Natural killer cell (primary cell): ENCODE data around the gene TP53BP2. TPM values are rescaled to one million over a fixed set of nuclear protein-coding genes. Genes with fewer than 3 reads are reported as not detected.
A peak's percentile ranks its signal among the peaks of the same experiment; 100 is the strongest.
"Not testable (repeated sequence)": the region's sequence is repeated elsewhere in the genome, so short reads cannot be mapped to it uniquely, and the experiment has no call there.

Source experiments
- ATAC-seq, 3 donors: fragments of 150-1000 bp in 2 of 3; fragments of 200-7000 bp in 1 of 3; cut with Tn5 transposase; 1 replicate in 1 of 3; 2 replicates in 2 of 3; pipeline ENCODE4 v1.10.0; 2021; ENCODE audit warnings: mild to moderate bottlenecking in 2 of 3, moderate library complexity in 2 of 3
- DNase-seq, 2 donors: peaks; one replicate each; pipeline versions ENCODE4 v3.0.0 to v3.0.0-alpha.2; 2013 to 2021; ENCODE audit warnings: mixed read lengths in 1 of 2
- H3K27ac ChIP-seq: one replicate; pipeline ENCODE4 v1.5.1; 2013; ENCODE audit warnings: mild to moderate bottlenecking, low read length
- H3K27me3 ChIP-seq: one replicate; pipeline ENCODE4 v1.6.1; 2013; ENCODE audit warnings: low read length; ENCODE audit not compliant: control insufficient read depth, insufficient read depth
- H3K36me3 ChIP-seq: one replicate; pipeline ENCODE4 v1.6.1; 2013; ENCODE audit warnings: low read length; ENCODE audit not compliant: control insufficient read depth, insufficient read depth
- H3K4me1 ChIP-seq: one replicate; pipeline ENCODE4 v1.6.1; 2013; ENCODE audit warnings: low read length; ENCODE audit not compliant: control insufficient read depth, insufficient read depth
- H3K4me3 ChIP-seq: one replicate; pipeline ENCODE4 v1.5.1; 2013; ENCODE audit warnings: low read length
- H3K9me3 ChIP-seq: one replicate; pipeline ENCODE4 v1.6.1; 2013; ENCODE audit warnings: low read length; ENCODE audit not compliant: control insufficient read depth, insufficient read depth
- H3K27ac Mint-ChIP-seq, 2 donors: one replicate each; pipeline ENCODE4 v1.8.0; 2022; ENCODE audit warnings: mild to moderate bottlenecking in 2 of 2, mixed read lengths in 2 of 2, moderate library complexity in 1 of 2
- H3K27me3 Mint-ChIP-seq, 2 donors: one replicate each; pipeline ENCODE4 v1.8.0; 2022; ENCODE audit warnings: low read depth in 2 of 2, mixed read lengths in 2 of 2
- H3K36me3 Mint-ChIP-seq: one replicate; pipeline ENCODE4 v1.8.0; 2022; ENCODE audit warnings: mixed read lengths
- H3K4me1 Mint-ChIP-seq, 2 donors: one replicate each; pipeline ENCODE4 v1.8.0; 2022; ENCODE audit warnings: mixed read lengths in 2 of 2
- H3K4me3 Mint-ChIP-seq: one replicate; pipeline ENCODE4 v1.8.0; 2022; ENCODE audit warnings: mild to moderate bottlenecking, moderate library complexity, mixed read lengths
- H3K9me3 Mint-ChIP-seq, 2 donors: one replicate each; pipeline ENCODE4 v1.8.0; 2022; ENCODE audit warnings: mixed read lengths in 2 of 2
- CTCF ChIP-seq: fragments of 200-600 bp; IDR thresholded peaks from one replicate; pipeline ENCODE4 v1.8.0; 2022; ENCODE audit warnings: antibody characterized with exemption
- WGBS: methylation state at CpG from one replicate; pipeline ENCODE4 v1.1.7; 2013; ENCODE audit warnings: missing lambda C conversion rate; ENCODE audit not compliant: insufficient coverage; 5-methylcytosine and 5-hydroxymethylcytosine counted together
- intact Hi-C: fragments of 100-400 bp; cut with micrococcal nuclease; formaldehyde crosslinking; loops from one replicate; pipeline ENCODE4 v1.14.2; 2022
- total RNA-seq, 4 donors: library from RNA; stranded (reverse); fragments of 120-200 nt in 1 of 4; gene quantifications; one replicate each; pipeline versions ENCODE4 v1.2.3 to v1.2.4, GENCODE V29; 2013 to 2022

The TP53BP2 gene
- total RNA-seq, 3 donors from 2014 or later (not counting 1 experiment from before 2014, with no cell fraction given) = 69.7 to 93.7 (median 78.8) TPM

DNA sequence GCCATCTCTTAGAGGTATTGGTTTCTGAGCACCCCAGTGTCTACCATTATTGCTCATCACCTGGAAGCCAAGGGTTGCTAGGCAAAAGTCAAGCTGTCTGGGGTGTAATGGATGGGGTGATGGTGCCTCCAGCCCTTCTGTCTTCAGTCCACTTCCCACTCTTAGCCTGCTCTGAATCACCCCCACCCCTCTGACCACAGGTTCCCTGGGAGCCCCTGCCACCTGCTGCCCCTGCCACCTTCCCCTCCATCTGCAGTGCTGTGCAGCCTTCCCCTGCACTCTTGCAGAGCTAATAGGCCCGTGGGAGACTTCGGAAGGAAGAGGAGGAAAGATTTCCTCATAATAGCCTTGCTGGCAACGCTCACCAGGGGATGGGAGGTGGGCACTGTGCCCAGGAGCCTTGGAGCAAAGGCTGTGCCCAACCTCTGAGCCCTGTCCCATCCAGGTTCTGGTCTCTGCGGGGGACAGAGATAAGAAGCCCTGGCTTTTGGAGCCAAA, 97.9 kb downstream of the TP53BP2 start:
- no peak overlapping the region for H3K4me3 ChIP-seq
- ATAC-seq (peak in 1 of 3 donors; percentile 3), DNase-seq (no peak)
- Mint-ChIP-seq H3K9me3 (no peaks in the 10 kb centered on the region), H3K27ac (peak overlapping the region; percentile 24 to 81), H3K4me1 (peaks cover 12 to 31% of the 10 kb centered on the region in 2 donors), H3K4me3 (no peak overlapping the region), H3K27me3 (no peaks in the 10 kb centered on the region), H3K36me3 (peaks cover 14% of the 10 kb centered on the region)
- TF ChIP-seq CTCF = no peak
- no peaks in the 10 kb centered on the region for H3K9me3 ChIP-seq
- WGBS = 87% methylated on average over 4 of the region's 4 CpGs
- peaks cover 12% of the 10 kb centered on the region for H3K4me1 ChIP-seq
- H3K27me3 ChIP-seq = no peaks in the 10 kb centered on the region
- no peak overlapping the region for H3K27ac ChIP-seq
- H3K36me3 ChIP-seq = peaks cover 63% of the 10 kb centered on the region
- intact Hi-C loops = loop anchor here (2.0 kb wide), 1 partner anchor 35 kb away; the partner anchor contains the start of gene CAPN2

DNA sequence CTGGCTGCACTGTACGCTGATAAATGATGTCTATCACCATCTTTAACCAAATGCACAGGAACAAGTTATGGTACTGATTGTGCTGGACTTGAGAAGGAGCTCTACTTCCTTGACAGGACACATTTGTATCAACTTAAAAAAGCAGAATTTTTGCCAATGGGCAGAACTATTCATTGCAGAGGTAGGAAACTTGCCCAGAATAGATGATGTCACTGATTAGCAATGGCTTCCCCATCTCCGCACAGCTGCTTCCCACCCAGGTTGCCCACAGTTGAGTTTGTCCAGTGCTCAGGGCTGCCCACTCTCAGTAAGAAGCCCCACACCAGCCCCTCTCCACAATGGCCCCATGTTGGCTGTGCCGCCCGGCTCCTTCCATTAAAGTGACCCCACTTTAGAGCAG, 100.0 kb downstream of the TP53BP2 start:
- Histone ChIP-seq H3K4me1 (peaks cover 12% of the 10 kb centered on the region), H3K27me3 (no peaks in the 10 kb centered on the region), H3K36me3 (peaks cover 44% of the 10 kb centered on the region), H3K4me3 (no peak overlapping the region), H3K9me3 (no peaks in the 10 kb centered on the region), H3K27ac (no peak overlapping the region)
- DNase-seq (no peak), ATAC-seq (no peak)
- no peak for TF ChIP-seq CTCF
- H3K9me3 Mint-ChIP-seq = no peaks in the 10 kb centered on the region
- peaks cover 12 to 31% of the 10 kb centered on the region in 2 donors for H3K4me1 Mint-ChIP-seq
- 98% methylated on average over 4 of the region's 4 CpGs for WGBS
- intact Hi-C loops = no loop called here
- no peak overlapping the region for H3K4me3 Mint-ChIP-seq
- no peaks in the 10 kb centered on the region for H3K27me3 Mint-ChIP-seq
- H3K36me3 Mint-ChIP-seq = peaks cover 7% of the 10 kb centered on the region
- no peak overlapping the region for H3K27ac Mint-ChIP-seq

- Mint-ChIP-seq H3K9me3 (no peaks in the 10 kb centered on the region), H3K27me3 (no peaks in the 10 kb centered on the region), H3K27ac (peak overlapping the region; percentile 43 to 47), H3K36me3 (no peaks in the 10 kb centered on the region), H3K4me3 (no peak overlapping the region), H3K4me1 (peaks cover 7 to 22% of the 10 kb centered on the region in 2 donors)
- Histone ChIP-seq H3K36me3 (peaks cover 38% of the 10 kb centered on the region), H3K27me3 (no peaks in the 10 kb centered on the region), H3K9me3 (no peaks in the 10 kb centered on the region), H3K4me1 (peaks cover under 1% of the 10 kb centered on the region), H3K4me3 (no peak overlapping the region), H3K27ac (no peak overlapping the region)
- intact Hi-C loops = no loop called here
- ATAC-seq (no peak), DNase-seq (no peak)
- WGBS = 79% methylated on average over 6 of the region's 9 CpGs
- TF ChIP-seq CTCF = no peak
Measured at GRCh38 chr1:223742856-223743517, 102.8 kb downstream of the TP53BP2 start.

GRCh38 chr1:223741861-223742260, 103.9 kb downstream of the TP53BP2 start:
- Histone ChIP-seq H3K27ac (no peak overlapping the region), H3K4me1 (no peaks in the 10 kb centered on the region), H3K9me3 (no peaks in the 10 kb centered on the region), H3K27me3 (no peaks in the 10 kb centered on the region), H3K36me3 (peaks cover 32% of the 10 kb centered on the region), H3K4me3 (no peak overlapping the region)
- Mint-ChIP-seq H3K4me3 (no peak overlapping the region), H3K27ac (peak overlapping the region; percentile 36 to 38), H3K27me3 (no peaks in the 10 kb centered on the region), H3K36me3 (no peaks in the 10 kb centered on the region), H3K9me3 (no peaks in the 10 kb centered on the region), H3K4me1 (peaks cover 0 to 13% of the 10 kb centered on the region in 2 donors)
- ATAC-seq (no peak), DNase-seq (no peak)
- 94% methylated on average over 6 of the region's 6 CpGs for WGBS
- TF ChIP-seq CTCF = no peak
- intact Hi-C loops = no loop called here

- H3K27me3 Mint-ChIP-seq, H3K27ac ChIP-seq, H3K4me3 ChIP-seq, DNase-seq, H3K4me3 Mint-ChIP-seq, H3K36me3 Mint-ChIP-seq, H3K27me3 ChIP-seq, H3K4me1 ChIP-seq, intact Hi-C loops, H3K9me3 ChIP-seq, H3K9me3 Mint-ChIP-seq, ATAC-seq: not testable (repeated sequence)
- WGBS = 95% methylated on average over 10 of the region's 10 CpGs
- Mint-ChIP-seq H3K4me1 (peaks cover 0 to 22% of the 10 kb centered on the region in 2 donors), H3K27ac (peak overlapping the region; percentile 54 to 61)
- peaks cover 24% of the 10 kb centered on the region for H3K36me3 ChIP-seq
Measured at GRCh38 chr1:223740038-223740736, 105.6 kb downstream of the TP53BP2 start.
